Stimulated activated CD8-positive, alpha-beta memory T cell treated with anti-CD3 and anti-CD28 coated beads, Interleukin-15, amount 100 ng/mL, for 48 hours (primary cell): ENCODE measurements around the gene RPAP3.
"Not testable (repeated sequence)": the region's sequence is repeated elsewhere in the genome, so short reads cannot be mapped to it uniquely, and the experiment has no call there.

Experiments used
- DNase-seq, 2 donors: peaks; one replicate each; pipeline ENCODE4 v3.0.0-alpha.2; 2020; ENCODE audit warnings: low read depth in 2 of 2

The RPAP3 gene

DNA sequence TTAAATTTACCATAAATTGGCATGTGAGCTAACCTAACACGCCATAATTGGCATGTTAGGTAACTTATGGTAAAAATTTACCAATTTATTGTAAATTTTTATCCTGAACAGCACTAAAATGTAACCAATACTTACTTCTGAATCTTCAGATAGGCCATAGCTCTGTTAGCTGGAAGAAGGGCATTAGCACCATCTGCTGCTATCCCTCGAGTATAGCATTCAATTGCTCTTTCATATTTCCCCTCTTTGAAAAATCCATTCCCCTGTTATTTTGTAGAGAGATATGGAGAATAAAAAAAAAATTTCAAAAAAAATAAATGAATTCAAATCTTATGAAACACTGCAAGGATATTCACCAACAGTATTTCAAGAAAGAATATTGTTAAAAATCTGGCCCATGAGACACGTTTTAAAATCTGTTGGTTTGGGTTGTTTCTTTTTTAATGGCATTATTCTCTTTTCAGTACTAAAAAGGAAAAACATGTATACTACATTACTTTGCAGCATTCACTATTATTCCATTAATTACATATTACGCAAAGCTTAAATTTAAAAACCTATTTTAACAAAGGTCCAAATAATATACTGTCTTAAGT lies 19.1 kb downstream of the RPAP3 start:
- DNase-seq, result no peak

DNA sequence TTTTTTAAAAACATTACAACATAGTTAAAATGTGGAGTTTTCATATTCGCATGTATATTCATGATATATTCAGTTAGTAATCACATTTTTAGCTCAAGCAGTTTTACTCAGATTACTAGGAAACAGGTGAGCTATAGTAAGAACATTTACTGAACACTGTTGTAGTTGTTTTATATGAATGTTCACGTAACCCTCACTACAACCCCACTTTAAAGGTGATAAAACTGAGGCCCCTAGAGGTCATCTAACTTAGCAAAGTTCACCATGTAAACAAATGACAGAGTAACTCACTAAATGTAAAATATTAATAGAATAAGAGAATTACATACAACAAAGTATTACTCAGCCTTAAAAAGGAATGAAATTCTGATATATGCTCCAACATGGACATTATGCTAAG lies 26.0 kb downstream of the RPAP3 start:
- no peak for DNase-seq

DNA sequence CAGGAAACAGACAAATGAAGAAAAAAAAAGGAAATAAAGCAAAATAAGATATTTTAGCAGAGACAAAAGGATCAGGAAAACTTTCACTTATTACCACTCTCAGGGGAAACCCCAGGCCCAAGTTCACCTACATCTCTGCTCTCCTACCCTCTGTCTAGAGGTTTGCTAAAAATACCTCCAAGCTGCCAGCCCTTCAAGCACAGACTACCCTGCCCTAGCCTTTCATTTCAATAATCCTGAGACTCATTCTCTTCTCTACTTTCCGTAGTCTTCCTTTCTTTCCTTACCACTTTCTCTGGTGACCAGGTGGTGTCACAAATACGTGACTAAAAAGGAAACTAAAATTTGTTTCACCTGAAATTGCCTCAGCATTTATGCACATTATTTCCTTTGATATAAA lies 33.8 kb downstream of the RPAP3 start:
- DNase-seq, result no peak

DNA sequence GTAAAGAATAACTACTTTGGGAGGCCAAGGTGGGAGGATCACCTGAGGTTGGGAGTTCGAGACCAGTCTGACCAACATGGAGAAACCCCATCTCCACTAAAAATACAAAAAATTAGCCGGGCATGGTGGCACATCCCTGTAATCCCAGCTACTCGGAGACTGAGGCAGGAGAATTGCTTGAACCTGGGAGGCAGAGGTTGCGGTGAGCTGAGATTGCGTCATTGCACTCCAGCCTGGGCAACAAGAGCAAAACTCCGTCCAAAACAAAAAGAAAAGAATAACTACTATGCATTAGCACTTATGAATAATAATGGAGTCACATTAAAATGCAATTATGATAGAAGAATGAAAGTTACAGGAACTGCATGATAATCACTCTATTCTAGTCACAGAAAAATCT lies 37.9 kb downstream of the RPAP3 start:
- not testable (repeated sequence) for DNase-seq

DNA sequence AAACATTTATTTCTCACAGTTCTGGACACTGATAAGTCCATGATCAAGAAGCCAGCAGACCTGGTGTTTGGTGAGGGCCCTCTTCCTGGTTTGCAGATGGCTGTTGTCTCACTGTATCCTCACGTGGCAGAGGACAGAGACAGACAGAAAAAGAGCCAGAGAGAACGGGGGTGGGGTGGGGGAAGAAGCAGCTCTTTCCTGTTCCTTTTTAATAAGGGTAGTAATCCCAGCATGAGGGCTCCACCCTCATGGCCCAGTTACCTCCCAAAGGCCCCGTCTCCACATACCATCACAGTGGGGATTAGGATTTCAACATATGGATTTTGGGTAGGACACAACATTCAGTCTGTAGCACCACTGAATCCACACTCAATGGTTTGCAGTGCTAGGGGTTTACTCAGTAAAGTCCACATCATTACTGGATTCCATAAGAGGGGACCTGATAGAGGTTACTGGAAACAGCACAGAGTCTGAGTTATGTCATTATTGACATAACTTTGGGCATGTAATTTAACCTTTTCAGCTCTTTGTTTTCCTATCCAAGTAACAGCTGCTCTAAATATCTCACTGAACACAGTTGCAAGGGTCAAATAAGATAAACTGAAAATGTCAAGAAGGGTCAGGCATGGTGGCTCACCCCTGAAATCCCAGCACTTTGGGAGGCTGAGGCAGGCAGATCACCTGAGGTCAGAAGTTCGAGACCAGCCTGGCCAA lies 53.2 kb downstream of the RPAP3 start:
- DNase-seq, result no peak

DNA sequence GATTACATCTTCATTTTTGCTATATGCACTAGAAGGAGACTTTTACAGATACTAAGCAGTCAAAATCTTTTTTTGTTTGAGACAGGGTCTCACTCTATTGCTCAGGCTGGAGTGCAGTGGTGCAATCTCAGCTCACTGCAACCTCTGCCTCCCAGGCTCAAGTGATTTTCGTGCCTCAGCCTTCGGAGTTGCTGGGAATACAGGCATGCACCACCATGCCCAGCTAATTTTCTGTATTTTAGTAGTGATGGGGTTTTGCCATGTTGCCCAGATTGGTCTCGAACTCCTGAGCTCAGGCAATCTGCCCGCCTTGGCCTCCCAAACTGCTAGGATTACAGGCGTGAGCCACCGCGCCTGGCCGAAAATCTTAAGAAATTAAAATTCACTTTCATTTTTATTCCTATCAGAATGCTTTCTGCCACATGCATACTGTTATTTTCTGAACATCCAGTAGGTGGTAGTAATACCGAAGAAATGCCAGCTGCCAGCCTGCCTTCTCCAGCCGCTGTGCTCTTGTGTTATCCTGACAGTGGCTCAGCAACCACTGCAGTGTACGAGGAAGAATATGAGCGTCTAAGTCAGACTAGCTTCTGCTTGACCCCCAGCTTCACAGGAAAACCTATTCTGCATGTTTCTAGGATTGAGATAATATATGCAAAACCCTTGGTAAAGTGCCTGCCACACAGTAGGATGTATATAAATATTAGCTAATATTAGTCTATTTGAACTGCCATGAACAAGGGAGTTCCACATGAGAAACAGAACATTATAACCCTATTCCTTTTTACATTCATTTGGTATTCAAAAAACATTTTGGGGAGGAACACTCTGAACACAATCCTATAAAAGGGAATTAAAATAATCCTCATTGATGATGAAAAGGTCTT lies 54.2 kb downstream of the RPAP3 start:
- DNase-seq, result peak; percentile 7 to 19

DNA sequence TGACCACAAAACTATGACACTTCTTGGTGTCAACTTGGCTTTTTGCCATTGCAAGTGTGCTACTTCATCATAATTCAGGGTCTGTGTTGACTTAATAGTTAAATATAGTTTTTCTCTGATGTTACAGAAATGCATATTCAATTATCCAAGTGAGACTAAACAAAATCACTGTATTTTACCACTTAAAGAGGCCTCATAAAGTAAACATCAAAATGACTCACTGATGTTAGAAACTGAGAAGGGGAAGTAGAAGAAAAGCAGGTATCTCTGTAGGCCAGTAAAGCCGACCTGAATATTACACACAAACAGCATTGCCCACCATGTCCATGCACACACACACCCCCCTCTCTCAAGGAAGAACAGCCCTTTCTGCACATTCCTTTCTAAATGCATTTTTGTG lies 55.4 kb downstream of the RPAP3 start:
- no peak for DNase-seq

DNA sequence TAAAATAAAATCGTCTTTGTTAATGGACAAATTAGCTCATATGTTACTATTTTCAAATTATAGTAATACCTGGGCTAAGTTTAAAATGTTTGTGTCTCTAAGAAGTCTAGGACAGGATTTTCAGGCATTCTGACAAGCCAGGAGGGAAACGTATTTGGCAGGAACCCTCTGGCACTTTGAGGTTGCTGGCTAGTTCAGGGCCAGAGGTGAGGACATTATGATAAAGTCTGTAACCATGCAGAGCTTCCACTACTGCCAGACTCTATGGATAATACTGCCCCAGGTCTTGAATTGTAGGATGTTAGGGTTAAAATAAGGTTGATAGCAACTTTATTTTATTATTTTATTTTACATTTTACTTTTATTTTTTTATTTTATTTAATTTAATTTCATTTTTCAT lies 56.4 kb downstream of the RPAP3 start:
- DNase-seq, result no peak

DNA sequence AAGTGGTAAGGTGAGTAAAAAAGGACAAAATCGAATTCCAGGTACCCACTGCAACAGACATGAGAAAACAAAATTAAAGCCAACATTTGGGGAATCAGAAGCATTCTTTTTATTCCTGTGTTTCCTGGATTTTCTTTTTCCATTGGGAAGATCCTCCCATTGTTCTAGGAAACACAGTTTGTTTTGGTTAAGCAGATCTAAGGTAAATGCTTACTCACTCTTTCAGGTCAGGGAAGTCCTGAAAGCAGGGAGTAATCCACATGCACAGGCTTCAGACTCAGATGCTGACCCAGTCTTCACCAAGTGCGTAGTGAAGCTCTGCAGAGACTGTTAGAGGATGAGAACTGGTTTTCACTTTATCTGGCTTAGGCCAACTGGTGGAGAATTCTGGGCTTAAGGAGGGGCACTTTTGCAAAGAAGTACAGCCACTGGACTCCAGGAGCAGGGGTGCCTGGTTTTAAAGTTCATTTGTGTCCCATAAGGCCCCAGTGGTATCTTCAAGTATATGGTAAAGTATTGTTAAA lies 57.7 kb downstream of the RPAP3 start:
- DNase-seq, result no peak

DNA sequence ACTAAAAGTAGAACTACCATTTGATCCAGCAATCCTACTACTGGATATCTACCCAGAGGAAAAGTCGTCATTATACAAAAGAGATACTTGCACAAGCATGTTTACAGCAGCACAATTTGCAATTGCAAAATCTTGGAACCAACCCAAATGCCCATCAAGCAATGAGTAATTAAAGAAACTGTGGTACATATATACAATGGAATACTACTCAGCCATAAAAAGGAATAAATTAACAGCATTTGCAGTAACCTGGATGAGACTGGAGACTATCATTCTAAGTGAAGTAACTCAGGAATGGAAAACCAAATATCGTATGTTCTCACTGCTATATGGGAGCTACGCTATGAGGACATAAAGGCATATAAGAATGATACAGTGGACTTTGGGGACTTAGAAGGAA lies 63.5 kb downstream of the RPAP3 start:
- DNase-seq, result not testable (repeated sequence)

DNA sequence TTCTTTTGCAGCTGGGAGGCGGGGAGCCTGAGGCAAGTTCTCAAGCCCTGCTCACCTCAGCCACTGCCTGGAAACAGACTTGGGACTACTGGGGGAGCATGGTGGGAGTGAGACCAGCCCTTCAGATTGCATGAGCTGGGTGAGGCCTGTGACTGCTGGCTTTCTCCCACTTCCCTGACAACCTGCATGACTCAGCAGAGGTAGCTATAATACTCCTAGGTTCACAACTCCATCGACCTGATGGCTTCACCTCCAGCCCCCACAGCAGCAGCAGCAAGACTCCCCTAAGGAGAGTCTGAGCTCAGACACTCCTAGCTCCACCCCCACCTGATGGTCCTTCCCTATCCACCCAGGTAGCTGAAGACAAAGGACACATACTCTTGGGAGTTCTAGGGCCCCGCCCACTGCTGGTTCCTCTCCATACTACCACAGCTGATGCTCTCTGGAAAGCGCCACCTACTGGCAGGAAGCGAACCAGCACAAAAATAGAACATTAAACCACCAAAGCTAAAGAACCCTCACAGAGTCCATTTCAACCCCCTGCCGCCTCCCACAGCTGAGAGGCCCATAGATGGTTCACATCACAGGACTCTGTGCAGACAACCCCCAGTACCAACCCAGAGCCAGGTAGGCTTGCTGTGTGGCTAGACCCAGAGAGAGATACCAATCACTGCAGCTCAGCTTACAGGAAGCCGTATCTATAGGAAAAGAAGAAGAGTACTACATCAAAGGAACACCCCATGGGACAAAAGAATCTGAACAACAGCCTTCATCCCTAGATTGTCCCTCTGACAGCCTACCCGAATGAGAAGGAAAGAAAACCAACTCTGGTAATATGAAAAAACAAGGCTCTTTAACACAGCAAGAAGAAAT lies 68.7 kb downstream of the RPAP3 start:
- peak; percentile 20 to 22 for DNase-seq

DNA sequence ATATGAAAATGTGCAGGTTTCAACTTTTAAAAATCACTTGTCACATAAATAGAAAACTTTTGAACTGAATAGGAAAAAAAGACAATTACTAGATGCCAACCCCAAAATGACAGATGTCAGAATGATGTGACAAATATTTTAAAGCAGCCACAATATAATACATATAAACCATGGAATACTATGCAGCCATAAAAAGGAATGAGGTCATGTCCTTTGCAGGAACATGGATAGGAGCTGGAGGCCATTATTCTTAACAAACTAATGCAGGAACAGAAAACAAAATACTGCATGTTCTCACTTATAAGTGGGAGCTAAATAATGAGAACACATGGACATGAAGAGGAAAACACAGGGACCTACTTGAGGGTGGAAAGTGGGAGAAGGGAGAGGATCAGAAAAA lies 70.1 kb downstream of the RPAP3 start:
- not testable (repeated sequence) for DNase-seq

DNA sequence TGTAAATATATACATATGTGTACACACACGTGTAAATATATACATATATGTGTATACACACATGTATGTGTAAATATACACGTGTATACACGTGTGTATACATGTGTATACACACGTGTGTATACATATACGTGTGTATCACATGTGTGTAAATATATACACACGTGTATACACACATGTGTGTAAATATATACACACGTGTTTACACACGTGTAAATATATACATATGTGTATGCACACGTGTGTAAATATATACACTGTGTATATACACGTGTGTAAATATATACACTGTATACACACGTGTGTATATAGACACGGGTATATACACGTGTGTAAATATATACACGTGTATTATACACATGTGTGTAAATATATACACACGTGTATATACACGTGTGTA lies 71.7 kb downstream of the RPAP3 start:
- no peak for DNase-seq

DNA sequence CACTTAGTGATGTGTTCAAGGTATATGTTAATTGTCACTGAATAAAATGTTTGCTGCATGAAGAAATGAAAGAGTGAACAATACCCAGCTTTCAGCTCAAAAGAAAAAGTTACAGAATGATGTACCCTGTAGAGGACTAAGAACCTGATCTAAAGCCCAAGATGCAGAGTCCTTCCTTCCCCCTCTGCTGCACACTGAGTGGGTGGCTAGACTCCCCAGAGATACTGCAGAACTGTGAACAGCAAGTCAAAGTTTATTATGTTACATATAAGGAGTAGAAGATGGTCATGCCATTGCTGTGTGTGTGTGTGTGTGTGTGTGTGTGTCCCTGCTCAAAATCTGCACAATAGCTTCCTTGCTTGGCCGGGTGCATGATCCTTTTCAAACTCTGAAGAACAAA lies 83.9 kb downstream of the RPAP3 start:
- no peak for DNase-seq

DNA sequence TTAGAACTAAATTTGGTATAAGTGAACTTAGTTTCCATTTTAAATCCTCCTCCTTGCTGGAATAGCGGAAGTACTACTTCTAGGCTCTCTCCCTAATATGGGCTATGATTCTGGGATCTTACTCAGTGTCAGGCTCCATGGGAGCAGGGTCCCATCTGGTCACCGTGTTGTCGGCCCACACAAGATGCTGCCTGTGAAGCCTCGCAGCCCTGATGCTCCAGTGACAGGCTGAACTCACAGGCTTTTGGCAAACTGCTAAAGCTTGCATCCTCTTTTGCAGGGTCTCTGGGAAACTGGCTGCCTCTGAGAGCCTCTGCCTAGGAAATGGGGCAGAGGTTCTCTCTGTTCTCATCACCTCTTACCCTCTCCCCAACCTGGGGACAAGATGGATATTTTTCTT lies 88.4 kb downstream of the RPAP3 start:
- no peak for DNase-seq

DNA sequence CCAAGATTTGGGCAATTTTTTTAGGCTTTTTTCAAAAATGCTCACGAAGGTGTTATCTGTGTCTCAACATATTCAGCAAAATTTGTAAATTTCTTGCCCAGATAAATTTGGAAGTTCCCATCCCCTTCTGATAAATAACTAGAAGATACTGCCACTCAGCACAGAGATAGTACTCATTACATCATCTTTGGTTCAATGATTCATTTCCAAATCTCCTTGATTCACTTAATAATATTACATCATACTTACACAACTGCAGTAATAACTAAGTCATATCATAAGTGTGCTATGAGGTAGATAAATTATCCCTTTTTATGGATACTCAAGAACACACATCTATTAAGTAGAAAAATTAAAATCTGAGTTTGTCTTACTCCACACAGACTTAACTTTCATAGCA lies 89.4 kb downstream of the RPAP3 start:
- no peak for DNase-seq

DNA sequence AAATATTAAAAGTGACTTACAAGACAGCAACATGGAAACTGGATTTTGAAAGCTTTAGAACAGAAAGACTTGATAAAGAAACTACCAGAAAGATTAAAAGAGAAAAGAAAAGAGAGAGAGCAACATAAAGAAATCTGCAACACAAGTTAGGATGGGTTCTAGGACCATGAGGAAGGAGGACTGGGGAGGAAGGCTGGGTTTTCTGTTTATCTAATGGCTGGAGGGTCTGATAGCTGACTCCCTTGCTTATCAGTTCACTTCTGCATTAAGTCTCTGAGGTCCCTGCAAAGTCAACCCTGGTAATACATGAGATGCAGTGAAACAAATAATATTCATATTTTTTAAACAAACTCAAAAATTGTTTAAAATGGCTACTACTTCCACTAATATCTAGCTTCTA lies 90.1 kb downstream of the RPAP3 start:
- no peak for DNase-seq

DNA sequence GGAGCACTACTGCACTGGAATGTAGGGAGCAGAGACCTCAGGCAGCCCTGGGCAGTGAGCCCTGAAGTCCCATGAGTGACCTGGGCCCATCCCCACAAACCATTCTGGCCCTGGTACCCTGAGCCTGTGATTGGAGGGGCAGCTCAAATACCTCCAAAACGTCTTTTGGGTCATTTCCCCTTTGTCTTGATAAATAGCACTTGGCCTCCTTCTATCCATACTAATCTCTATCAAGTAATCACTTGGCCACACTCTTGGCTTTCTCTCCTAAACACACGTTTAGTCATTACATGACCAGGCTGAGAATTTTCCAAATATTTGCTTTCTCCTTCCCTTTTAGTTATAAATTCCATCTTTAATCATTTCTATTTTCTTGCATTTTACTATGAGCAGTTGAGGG lies 91.3 kb downstream of the RPAP3 start:
- no peak for DNase-seq

DNA sequence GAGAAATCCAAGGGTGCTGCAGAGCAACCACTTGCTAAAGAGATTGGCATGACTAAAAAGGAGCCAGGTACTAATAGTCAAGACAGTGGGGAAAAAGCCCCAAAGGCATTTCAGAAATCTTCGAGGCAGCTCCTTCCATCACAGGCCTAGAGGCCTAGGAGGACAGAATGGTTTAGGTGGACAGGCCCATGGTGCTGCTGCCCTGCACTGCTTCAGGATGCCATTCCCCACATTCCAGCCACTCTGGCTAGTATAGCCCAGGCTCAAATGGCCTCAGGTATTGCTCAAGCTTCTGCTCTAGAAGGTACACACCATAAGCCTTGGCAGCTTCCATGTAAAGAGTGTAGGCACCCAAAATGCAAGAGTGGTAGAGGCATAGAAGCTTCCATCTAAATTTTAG lies 92.9 kb downstream of the RPAP3 start:
- no peak for DNase-seq

DNA sequence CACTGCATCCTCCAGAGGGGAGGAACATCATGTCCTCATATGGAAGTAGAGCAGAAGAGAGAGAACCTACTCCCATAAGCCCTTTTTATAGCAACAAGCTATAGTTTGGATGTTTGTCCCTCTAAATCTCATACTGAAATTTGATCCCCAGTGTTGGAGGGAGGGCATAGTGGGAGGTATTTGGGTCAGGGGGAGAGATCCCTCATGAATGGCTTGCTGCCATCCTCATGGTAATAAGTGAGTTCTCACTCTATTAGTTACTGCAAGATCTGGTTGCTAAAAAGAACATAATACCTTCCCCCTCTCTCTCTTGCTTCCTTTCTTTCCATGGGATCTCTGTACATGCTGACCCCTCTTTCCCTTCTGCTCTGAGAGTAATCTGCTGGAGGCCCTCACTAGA lies 93.9 kb downstream of the RPAP3 start:
- no peak for DNase-seq
